ENCODE results near the gene KLHL2.

Gene KLHL2

DNA sequence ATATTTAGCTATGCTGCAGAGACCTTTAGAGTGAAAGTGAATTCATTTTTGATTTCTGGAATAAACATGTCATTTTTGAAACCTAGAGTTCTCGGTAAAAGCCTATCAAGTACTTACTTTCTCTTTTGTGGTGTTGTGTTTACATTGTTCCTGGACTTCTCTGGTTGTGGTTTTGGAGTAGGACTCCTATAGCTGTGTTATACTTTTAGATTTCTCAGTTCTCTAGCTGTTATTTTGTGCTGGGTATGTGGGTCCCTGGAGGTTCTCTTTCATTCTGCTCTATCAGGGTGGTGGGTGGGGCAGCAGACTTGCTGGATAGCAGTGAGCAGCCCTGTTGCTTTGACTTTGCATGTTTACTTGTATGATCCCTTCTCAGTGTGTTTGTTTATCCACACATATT lies 94.5 kb downstream of the KLHL2 start:
- TF ChIP-seq, protein P1, sequence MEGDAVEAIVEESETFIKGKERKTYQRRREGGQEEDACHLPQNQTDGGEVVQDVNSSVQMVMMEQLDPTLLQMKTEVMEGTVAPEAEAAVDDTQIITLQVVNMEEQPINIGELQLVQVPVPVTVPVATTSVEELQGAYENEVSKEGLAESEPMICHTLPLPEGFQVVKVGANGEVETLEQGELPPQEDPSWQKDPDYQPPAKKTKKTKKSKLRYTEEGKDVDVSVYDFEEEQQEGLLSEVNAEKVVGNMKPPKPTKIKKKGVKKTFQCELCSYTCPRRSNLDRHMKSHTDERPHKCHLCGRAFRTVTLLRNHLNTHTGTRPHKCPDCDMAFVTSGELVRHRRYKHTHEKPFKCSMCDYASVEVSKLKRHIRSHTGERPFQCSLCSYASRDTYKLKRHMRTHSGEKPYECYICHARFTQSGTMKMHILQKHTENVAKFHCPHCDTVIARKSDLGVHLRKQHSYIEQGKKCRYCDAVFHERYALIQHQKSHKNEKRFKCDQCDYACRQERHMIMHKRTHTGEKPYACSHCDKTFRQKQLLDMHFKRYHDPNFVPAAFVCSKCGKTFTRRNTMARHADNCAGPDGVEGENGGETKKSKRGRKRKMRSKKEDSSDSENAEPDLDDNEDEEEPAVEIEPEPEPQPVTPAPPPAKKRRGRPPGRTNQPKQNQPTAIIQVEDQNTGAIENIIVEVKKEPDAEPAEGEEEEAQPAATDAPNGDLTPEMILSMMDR (IDR thresholded peaks at IDR 0.05; ENCODE audit: borderline replicate concordance, control extremely low read depth, extremely low read depth, insufficient read depth, missing control alignments): no peak
- in situ Hi-C loops (cut with MboI; ENCODE audit: low sequenced_read_pairs, unreplicated experiment): no loop called here
- peak; percentile 44 for DNase-seq (ENCODE audit: low spot score)

DNA sequence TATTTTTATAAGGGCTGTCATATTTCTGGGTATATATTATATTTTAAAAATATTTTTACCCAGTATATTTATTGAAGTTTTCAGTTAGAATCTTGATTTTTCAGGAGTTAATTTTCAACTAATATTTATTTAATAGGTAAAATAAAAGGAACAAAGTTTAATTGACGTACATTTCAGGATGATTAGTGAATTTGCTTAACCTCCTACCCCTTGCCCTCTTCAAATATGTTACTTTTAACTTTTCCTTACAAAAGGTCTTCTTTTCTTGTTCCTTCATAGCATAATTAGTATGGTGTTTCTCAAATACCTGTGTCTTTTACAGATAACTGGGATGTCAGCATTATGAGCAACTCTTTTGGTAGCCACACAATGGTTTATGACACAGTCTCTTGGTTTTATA lies 95.3 kb downstream of the KLHL2 start:
- in situ Hi-C loops (cut with MboI; ENCODE audit: low sequenced_read_pairs, unreplicated experiment): no loop called here
- DNase-seq (ENCODE audit: low spot score): no peak
- TF ChIP-seq, protein P1 (IDR thresholded peaks at IDR 0.05; ENCODE audit: borderline replicate concordance, control extremely low read depth, extremely low read depth, insufficient read depth, missing control alignments): no peak

DNA sequence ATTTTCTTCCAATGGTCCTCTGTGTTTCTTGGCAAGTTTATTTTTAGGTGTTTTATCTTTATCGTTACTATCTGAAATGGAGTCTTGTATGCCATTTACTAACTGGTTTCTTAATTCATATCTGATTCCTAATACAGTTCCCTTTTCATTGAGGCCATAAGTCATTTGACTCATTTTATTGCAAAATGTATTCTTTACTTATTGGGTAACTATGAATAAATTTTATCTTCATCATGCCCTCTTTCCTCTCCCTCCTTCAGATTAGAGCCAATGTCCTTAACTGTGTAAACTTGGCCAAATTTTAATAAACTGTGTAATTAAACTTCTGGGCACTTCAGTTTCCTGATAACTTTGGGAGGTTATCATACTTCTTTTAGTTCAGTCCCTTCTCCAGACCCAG lies 100.8 kb downstream of the KLHL2 start:
- in situ Hi-C loops (cut with MboI; ENCODE audit: low sequenced_read_pairs, unreplicated experiment): no loop called here
- DNase-seq (ENCODE audit: low spot score): no peak
- TF ChIP-seq, protein P1 (IDR thresholded peaks at IDR 0.05; ENCODE audit: borderline replicate concordance, control extremely low read depth, extremely low read depth, insufficient read depth, missing control alignments): no peak

DNA sequence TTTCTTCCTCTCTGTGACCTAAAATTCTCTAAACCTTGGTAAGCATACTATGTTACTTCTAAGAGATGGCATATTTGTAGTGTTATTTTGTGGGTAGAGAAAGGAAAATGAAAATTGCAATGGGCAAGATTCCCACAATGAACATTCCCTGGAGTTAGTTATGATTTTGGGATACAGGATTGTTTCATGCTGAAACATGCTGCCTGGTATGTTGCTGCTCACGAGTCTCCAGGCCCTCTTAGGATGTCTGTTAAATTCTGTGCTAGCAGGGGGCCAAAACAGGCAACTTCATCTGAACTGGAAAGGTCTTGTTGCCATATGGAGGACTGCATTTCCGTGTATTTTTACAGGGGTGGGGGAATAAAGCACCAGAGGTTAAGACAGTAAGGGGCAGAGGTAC lies 101.2 kb downstream of the KLHL2 start:
- DNase-seq (ENCODE audit: low spot score): no peak
- in situ Hi-C loops (cut with MboI; ENCODE audit: low sequenced_read_pairs, unreplicated experiment): no loop called here
- TF ChIP-seq, protein P1 (IDR thresholded peaks at IDR 0.05; ENCODE audit: borderline replicate concordance, control extremely low read depth, extremely low read depth, insufficient read depth, missing control alignments): no peak

DNA sequence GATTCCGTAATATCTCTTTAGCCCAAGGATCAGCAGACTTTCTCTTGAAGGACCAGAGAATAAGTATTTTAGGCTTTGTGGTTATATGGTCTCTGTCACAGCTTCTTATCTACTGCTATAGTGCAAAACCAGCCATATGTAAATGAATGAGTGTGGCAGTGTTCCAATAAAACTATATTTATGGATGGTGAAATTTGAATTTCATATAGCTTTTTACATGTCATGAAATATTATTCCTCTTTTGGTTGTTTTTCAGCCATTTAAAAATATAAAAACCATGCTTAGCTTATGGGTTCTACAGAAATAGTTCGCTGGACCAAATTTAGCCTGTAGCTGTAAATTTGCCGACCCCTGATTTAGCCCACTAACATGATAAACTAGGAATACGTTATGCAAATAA lies 102.1 kb downstream of the KLHL2 start:
- no peak for DNase-seq (ENCODE audit: low spot score)
- in situ Hi-C loops (cut with MboI; ENCODE audit: low sequenced_read_pairs, unreplicated experiment): no loop called here
- TF ChIP-seq, protein P1 (IDR thresholded peaks at IDR 0.05; ENCODE audit: borderline replicate concordance, control extremely low read depth, extremely low read depth, insufficient read depth, missing control alignments): no peak

DNA sequence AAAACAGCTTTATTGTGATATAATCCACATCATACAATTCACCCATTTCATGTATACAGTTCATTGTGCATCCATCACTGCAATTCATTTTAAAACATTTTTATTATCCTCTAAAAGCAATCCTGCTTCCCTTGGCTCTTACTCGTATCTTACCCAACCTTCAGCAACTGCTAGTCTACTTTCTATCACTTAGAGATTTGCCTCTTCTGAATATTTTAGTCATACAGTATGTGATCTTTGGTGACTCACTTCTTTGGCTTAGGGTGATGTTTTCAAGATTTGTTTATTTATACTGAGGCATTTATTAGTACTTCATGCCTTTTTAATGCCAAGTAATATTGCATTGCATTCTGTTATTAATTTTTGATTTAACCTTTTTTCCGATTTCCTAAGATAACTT lies 105.1 kb downstream of the KLHL2 start:
- TF ChIP-seq, protein P1 (IDR thresholded peaks at IDR 0.05; ENCODE audit: borderline replicate concordance, control extremely low read depth, extremely low read depth, insufficient read depth, missing control alignments): no peak
- no peak for DNase-seq (ENCODE audit: low spot score)
- in situ Hi-C loops (cut with MboI; ENCODE audit: low sequenced_read_pairs, unreplicated experiment): no loop called here

DNA sequence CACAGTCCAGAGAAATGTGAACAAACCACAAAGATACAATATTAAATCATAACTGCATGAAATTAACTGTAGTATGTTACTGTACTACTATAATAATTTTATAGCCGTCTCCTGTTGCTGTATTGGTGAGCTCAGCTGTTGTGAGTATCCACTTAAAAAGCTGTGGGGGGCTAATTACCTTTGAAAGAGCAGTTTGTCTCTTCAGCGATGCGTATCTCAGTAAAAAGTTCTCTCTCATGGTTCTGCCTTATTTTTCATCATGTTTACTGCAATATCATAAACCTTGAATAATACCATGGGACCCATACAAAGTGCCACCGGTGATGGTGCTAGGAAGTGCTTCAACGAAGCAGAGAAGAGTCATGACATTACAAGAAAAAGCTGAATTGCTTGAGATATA lies 111.7 kb downstream of the KLHL2 start:
- DNase-seq (ENCODE audit: low spot score): no peak
- in situ Hi-C loops (cut with MboI; ENCODE audit: low sequenced_read_pairs, unreplicated experiment): no loop called here
- TF ChIP-seq, protein P1 (IDR thresholded peaks at IDR 0.05; ENCODE audit: borderline replicate concordance, control extremely low read depth, extremely low read depth, insufficient read depth, missing control alignments): no peak

Data from GM13976 (cell line).